Neural progenitor cell (in vitro differentiated cells): ENCODE data around the gene TRMT2B.

Source experiments
- CTCF ChIP-seq: fragments of 200-600 bp; sonication (generic); IDR thresholded peaks from 2 replicates; pipeline ENCODE4 v1.5.1; 2017; ENCODE audit warnings: antibody characterized with exemption, mild to moderate bottlenecking
- EZH2 ChIP-seq: fragments of 200-600 bp; sonication (generic); IDR thresholded peaks from 2 replicates; pipeline ENCODE4 v1.6.1; 2017; ENCODE audit warnings: antibody characterized with exemption, mild to moderate bottlenecking, moderate library complexity

GRCh38 chrX:100995469-100995868, 56.4 kb downstream of the TRMT2B start:
- TF ChIP-seq EZH2 = no peak
- TF ChIP-seq CTCF = no peak
